ENCODE results near the gene ZDHHC12. TPM values are rescaled to one million over a fixed set of nuclear protein-coding genes. Genes with fewer than 3 reads are reported as not detected.
"Not testable (repeated sequence)": the region's sequence is repeated elsewhere in the genome, so short reads cannot be mapped to it uniquely, and the experiment has no call there.

The ZDHHC12 gene
- polyA plus RNA-seq, 2 of the 4 experiments (the other 2 are of a cell fraction), result 37.6 to 75.7 TPM

DNA sequence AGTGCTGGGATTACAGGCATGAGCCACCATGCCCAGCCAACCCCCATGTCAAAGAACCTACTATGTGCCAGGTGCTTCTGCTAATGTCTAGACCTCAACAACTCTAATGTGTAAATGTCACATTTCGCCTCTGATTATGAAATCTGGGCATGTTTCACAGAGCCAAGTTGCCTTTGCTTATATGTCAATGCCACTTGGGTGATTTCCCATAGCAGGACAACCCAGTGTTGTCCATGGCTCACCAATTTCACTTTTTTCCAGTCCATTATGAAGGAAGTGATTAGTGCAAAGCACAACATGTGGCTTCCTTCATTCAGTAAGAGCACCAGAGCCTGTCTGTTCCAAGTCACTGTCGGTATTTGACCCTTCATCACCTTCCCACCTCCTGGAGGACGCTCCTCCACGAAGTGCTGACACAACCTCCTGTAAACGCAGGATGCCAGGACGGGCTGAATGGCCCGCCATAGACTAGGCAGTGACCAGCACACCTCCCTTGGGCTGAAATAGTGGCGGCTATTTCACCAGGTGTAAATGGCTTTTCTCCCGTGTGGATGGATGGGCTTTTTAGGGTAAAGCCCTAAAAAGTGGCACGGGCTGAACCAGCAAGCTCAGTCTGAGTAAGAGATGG lies 22.6 kb downstream of the ZDHHC12 start:
- Histone ChIP-seq H3K4me2 (no peak overlapping the region), H3K4me3 (no peak overlapping the region), H3K9me3 (no peaks in the 10 kb centered on the region), H3K27ac (no peak overlapping the region), H3K4me1 (peaks cover 14% of the 10 kb centered on the region)
- no peak for FAIRE-seq
- TF ChIP-seq POLR2AphosphoS2 (conservative IDR thresholded peaks at IDR 0.05; ENCODE audit: low read length), result no peak
- TF ChIP-seq FOSB (CRISPR knock-in tag; IDR thresholded peaks at IDR 0.05), result no peak
- TF ChIP-seq ZFP36 (IDR thresholded peaks at IDR 0.05; ENCODE audit: borderline replicate concordance, partially characterized antibody), result no peak
- TF ChIP-seq JUN (IDR thresholded peaks at IDR 0.05), result no peak
- TF ChIP-seq BHLHE40 (IDR thresholded peaks at IDR 0.05; ENCODE audit: low read depth, low read length), result no peak
- TF ChIP-seq FOSL2 (IDR thresholded peaks at IDR 0.05), result no peak
- no peak for TF ChIP-seq FOSL2 (CRISPR knock-in tag; IDR thresholded peaks at IDR 0.05)
- no peak for TF ChIP-seq PHF8 (IDR thresholded peaks at IDR 0.05; ENCODE audit: borderline replicate concordance, low read depth)
- TF ChIP-seq HOXB5 (CRISPR knock-in tag; IDR thresholded peaks at IDR 0.05), result no peak
- no peak for TF ChIP-seq FOXS1 (CRISPR knock-in tag; IDR thresholded peaks at IDR 0.05)
- TF ChIP-seq HOXA7 (CRISPR knock-in tag; IDR thresholded peaks at IDR 0.05), result no peak
- ChIA-PET POLR2A (no interaction called here), CTCF (interaction anchor here (0.7 to 3.6 kb wide), 14 partner anchors 10 to 344 kb away, joined by 3 to 44 read pairs (median 7); no protein-coding TSS in a partner anchor)
- WGBS (ENCODE audit: missing lambda C conversion rate), result 89% methylated on average over 10 of the region's 10 CpGs
- no peak for DNase-seq (ENCODE audit: low read depth in 1 of 2, low spot score in 1 of 2)
- ATAC-seq, result no peak

DNA sequence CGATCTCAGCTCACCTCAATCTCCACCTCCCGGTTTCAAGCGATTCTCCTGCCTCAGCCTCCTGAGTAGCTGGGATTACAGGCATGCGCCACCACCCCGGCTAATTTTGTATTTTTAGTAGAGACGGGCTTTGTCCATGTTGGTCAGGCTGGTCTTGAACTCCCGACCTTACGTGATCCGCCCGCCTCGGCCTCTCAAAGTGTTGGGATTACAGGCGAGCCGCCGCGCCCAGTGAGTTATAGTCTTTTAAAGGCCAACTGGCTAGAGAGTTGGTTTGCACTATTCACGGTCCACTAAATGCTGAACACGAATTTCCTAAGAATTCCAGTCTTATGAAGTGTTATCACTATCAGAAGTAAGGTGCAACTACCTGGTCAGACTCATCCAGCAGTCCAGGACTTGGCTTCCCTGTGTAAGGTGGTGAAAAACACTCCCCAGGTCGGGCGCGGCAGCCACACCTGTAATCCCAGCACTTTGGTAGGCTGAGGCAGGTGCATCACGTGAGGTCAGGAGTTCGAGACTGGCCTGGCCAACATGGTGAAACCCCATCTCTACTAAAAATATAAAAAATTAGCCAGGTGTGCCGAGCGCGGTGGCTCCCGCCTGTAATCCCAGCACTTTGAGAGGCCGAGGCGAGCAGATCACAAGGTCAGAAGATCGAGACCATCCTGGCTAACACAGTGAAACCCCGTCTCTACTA lies 24.7 kb downstream of the ZDHHC12 start:
- FAIRE-seq; H3K27ac ChIP-seq; H3K4me2 ChIP-seq; H3K4me3 ChIP-seq; DNase-seq (ENCODE audit: low read depth in 1 of 2, low spot score in 1 of 2); H3K9me3 ChIP-seq; ATAC-seq: not testable (repeated sequence)
- ChIA-PET CTCF (interaction anchor here (1.1 to 3.6 kb wide), 7 partner anchors 8 to 261 kb away, joined by 3 to 44 read pairs (median 4); no protein-coding TSS in a partner anchor), POLR2A (interaction anchor here (0.6 to 1.1 kb wide), 2 partner anchors 10 to 53 kb away, joined by 3 to 4 read pairs; partner anchors contain the start of gene SET)
- peaks cover 14% of the 10 kb centered on the region for H3K4me1 ChIP-seq
- 93% methylated on average over 30 of the region's 30 CpGs for WGBS (ENCODE audit: missing lambda C conversion rate)

GRCh38 chr9:128696923-128697707 lies 26.8 kb downstream of the ZDHHC12 start:
- TF ChIP-seq KDM1A (IDR thresholded peaks at IDR 0.05; ENCODE audit: low read depth) (no peak), ZSCAN20 (CRISPR knock-in tag; IDR thresholded peaks at IDR 0.05) (no peak)
- TF ChIP-seq, protein P1, sequence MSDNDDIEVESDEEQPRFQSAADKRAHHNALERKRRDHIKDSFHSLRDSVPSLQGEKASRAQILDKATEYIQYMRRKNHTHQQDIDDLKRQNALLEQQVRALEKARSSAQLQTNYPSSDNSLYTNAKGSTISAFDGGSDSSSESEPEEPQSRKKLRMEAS (IDR thresholded peaks at IDR 0.05), result no peak
- TF ChIP-seq, protein P2, sequence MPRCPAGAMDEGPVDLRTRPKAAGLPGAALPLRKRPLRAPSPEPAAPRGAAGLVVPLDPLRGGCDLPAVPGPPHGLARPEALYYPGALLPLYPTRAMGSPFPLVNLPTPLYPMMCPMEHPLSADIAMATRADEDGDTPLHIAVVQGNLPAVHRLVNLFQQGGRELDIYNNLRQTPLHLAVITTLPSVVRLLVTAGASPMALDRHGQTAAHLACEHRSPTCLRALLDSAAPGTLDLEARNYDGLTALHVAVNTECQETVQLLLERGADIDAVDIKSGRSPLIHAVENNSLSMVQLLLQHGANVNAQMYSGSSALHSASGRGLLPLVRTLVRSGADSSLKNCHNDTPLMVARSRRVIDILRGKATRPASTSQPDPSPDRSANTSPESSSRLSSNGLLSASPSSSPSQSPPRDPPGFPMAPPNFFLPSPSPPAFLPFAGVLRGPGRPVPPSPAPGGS (IDR thresholded peaks at IDR 0.05), result no peak
- Histone ChIP-seq H3K27ac (no peak overlapping the region), H3K4me3 (no peak overlapping the region), H3K9me3 (no peaks in the 10 kb centered on the region), H3K4me1 (peaks cover 15% of the 10 kb centered on the region), H3K4me2 (no peak overlapping the region)
- POLR2A ChIA-PET, result interaction anchor here (0.7 to 1.2 kb wide), 2 partner anchors 13 to 36 kb away, joined by 6 to 10 read pairs; no protein-coding TSS in a partner anchor
- no peak for FAIRE-seq
- CTCF ChIA-PET, result interaction anchor here (0.8 to 2.5 kb wide), 6 partner anchors 8 to 231 kb away, joined by 3 to 11 read pairs (median 4); no protein-coding TSS in a partner anchor
- ATAC-seq, result peak in 1 of 2 experiments; percentile 22; a peak in 1 of 6 replicates
- no peak for DNase-seq (ENCODE audit: low read depth in 1 of 2, low spot score in 1 of 2)
- 79% methylated on average over 8 of the region's 8 CpGs for WGBS (ENCODE audit: missing lambda C conversion rate)

DNA sequence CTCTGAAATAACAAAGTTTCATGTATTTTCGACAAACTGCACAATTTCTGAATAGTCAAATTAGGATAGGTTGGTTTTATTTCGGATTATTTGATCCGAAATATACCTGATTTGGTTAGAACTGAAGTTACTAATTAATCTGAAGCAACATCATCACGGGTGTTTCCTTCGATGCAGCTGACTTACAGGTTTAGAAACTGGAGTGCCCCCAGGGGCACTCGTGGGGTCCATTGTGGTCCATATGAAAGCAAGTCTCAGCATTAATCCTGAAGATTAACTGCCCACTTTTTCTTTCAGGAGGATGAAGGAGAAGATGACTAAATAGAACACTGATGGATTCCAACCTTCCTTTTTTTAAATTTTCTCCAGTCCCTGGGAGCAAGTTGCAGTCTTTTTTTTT lies 29.6 kb downstream of the ZDHHC12 start:
- ATAC-seq, result no peak
- H3K4me2 ChIP-seq, result no peak overlapping the region
- DNase-seq (ENCODE audit: low read depth in 1 of 2, low spot score in 1 of 2), result no peak
- FAIRE-seq, result no peak
- POLR2A ChIA-PET, result no interaction called here
- H3K27ac ChIP-seq, result no peak overlapping the region
- CTCF ChIA-PET, result no interaction called here
- no peaks in the 10 kb centered on the region for H3K9me3 ChIP-seq
- H3K4me1 ChIP-seq, result peaks cover 27% of the 10 kb centered on the region
- WGBS (ENCODE audit: missing lambda C conversion rate), result 81% methylated on average over 6 of the region's 6 CpGs
- TF ChIP-seq CBX8 (IDR thresholded peaks at IDR 0.05), result no peak
- no peak for TF ChIP-seq CBX2 (IDR thresholded peaks at IDR 0.05; ENCODE audit: borderline replicate concordance, low read depth)
- no peak for TF ChIP-seq SMC3 (IDR thresholded peaks at IDR 0.05)
- no peak for TF ChIP-seq PHF8 (IDR thresholded peaks at IDR 0.05; ENCODE audit: borderline replicate concordance, low read depth)
- no peak for TF ChIP-seq POLR2AphosphoS2 (conservative IDR thresholded peaks at IDR 0.05; ENCODE audit: low read length)
- no peak for TF ChIP-seq RARB (CRISPR knock-in tag; IDR thresholded peaks at IDR 0.05)
- no peak overlapping the region for H3K4me3 ChIP-seq

DNA sequence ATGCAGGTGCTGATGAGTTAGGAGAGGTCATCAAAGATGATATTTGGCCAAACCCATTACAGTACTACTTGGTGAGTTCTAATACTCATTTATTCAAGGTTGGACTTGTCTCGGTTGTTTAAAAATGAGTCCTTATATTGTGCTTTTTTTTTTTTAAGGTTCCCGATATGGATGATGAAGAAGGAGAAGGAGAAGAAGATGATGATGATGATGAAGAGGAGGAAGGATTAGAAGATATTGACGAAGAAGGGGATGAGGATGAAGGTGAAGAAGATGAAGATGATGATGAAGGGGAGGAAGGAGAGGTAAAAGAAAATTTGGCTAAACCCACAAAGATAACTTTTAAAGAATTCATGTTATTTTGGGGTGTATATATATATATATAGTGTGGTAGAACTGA lies 30.2 kb downstream of the ZDHHC12 start:
- H3K9me3 ChIP-seq; ATAC-seq; H3K4me3 ChIP-seq; DNase-seq (ENCODE audit: low read depth in 1 of 2, low spot score in 1 of 2); FAIRE-seq; H3K4me2 ChIP-seq; POLR2A ChIA-PET; H3K27ac ChIP-seq: not testable (repeated sequence)
- CTCF ChIA-PET, result interaction anchor here (1.0 to 4.6 kb wide), 3 partner anchors 8 to 59 kb away, joined by 3 to 33 read pairs (median 22); partner anchors contain the start of gene PKN3
- peaks cover 27% of the 10 kb centered on the region for H3K4me1 ChIP-seq
- WGBS (ENCODE audit: missing lambda C conversion rate), result 94% methylated on average over 3 of the region's 3 CpGs
